Astrocyte (in vitro differentiated cells and primary cell): ENCODE results near the gene LRRC3. TPM values are rescaled to one million over a fixed set of nuclear protein-coding genes. Genes with fewer than 3 reads are reported as not detected.

Source experiments
- DNase-seq: peaks from one replicate; pipeline ENCODE4 v3.0.0-alpha.2; 2010; ENCODE audit warnings: low read depth
- FAIRE-seq: peaks from 2 replicates; lab custom pipeline; 2011; peaks lifted over from hg19 to GRCh38; lab: Jason Lieb, UNC
- H2AFZ ChIP-seq: 2 replicates; pipeline ENCODE4 v1.6.0; 2012; ENCODE audit warnings: low read depth, low read length, inconsistent platforms
- H3K27ac ChIP-seq: 2 replicates; pipeline ENCODE4 v1.5.1; 2011; ENCODE audit warnings: low read depth, low read length, inconsistent platforms
- H3K27me3 ChIP-seq: 2 replicates; pipeline ENCODE4 v1.6.0; 2011; ENCODE audit warnings: low read length, inconsistent platforms; ENCODE audit not compliant: insufficient read depth
- H3K36me3 ChIP-seq: 2 replicates; pipeline ENCODE4 v1.5.1; 2011; ENCODE audit warnings: low read length, inconsistent platforms; ENCODE audit not compliant: insufficient read depth
- H3K4me1 ChIP-seq: 2 replicates; pipeline ENCODE4 v1.5.1; 2011; ENCODE audit warnings: low read length, inconsistent platforms; ENCODE audit not compliant: insufficient read depth
- H3K4me2 ChIP-seq: 2 replicates; pipeline ENCODE4 v1.6.0; 2012; ENCODE audit warnings: low read length, inconsistent platforms
- H3K4me3 ChIP-seq: 2 replicates; pipeline ENCODE4 v1.5.1; 2011; ENCODE audit warnings: low read depth, mild to moderate bottlenecking, low read length, inconsistent platforms; ENCODE audit not compliant: insufficient read depth
- H3K79me2 ChIP-seq: 2 replicates; pipeline ENCODE4 v1.6.0; 2012; ENCODE audit warnings: mild to moderate bottlenecking, low read length, inconsistent platforms; ENCODE audit not compliant: insufficient read depth
- H3K9ac ChIP-seq: 2 replicates; pipeline ENCODE4 v1.6.0; 2012; ENCODE audit warnings: mild to moderate bottlenecking, low read length, inconsistent platforms
- H3K9me3 ChIP-seq: 2 replicates; pipeline ENCODE4 v1.5.1; 2012; ENCODE audit warnings: low read depth, mild to moderate bottlenecking, low read length, inconsistent platforms; ENCODE audit not compliant: insufficient read depth
- H4K20me1 ChIP-seq: 2 replicates; pipeline ENCODE4 v1.6.0; 2012; ENCODE audit warnings: low read length, inconsistent platforms; ENCODE audit not compliant: insufficient read depth
- H3K27ac Mint-ChIP-seq: one replicate; pipeline ENCODE4 v1.8.0; 2021; ENCODE audit warnings: mild to moderate bottlenecking, mixed read lengths; ENCODE audit not compliant: unreplicated experiment
- H3K27me3 Mint-ChIP-seq: one replicate; pipeline ENCODE4 v1.8.0; 2021; ENCODE audit warnings: low read depth, mixed read lengths; ENCODE audit not compliant: unreplicated experiment
- H3K36me3 Mint-ChIP-seq: one replicate; pipeline ENCODE4 v1.8.0; 2021; ENCODE audit warnings: low read depth, mixed read lengths; ENCODE audit not compliant: unreplicated experiment
- H3K4me1 Mint-ChIP-seq: one replicate; pipeline ENCODE4 v1.8.0; 2021; ENCODE audit warnings: low read depth, mixed read lengths; ENCODE audit not compliant: unreplicated experiment
- H3K4me3 Mint-ChIP-seq: one replicate; pipeline ENCODE4 v1.8.0; 2021; ENCODE audit warnings: mild to moderate bottlenecking, moderate library complexity, mixed read lengths; ENCODE audit not compliant: unreplicated experiment
- H3K9me3 Mint-ChIP-seq: one replicate; pipeline ENCODE4 v1.8.0; 2021; ENCODE audit warnings: mild to moderate bottlenecking, mixed read lengths; ENCODE audit not compliant: unreplicated experiment
- EZH2 ChIP-seq: IDR thresholded peaks from 2 replicates; pipeline ENCODE4 v1.6.1; 2012; ENCODE audit warnings: mild to moderate bottlenecking, low read length, inconsistent platforms; ENCODE audit not compliant: insufficient read depth
- total RNA-seq: library from RNA; stranded (reverse); gene quantifications from 2 replicates; pipeline ENCODE4 v1.2.1, GENCODE V29; 2021
- TF ChIP-seq, protein P1 (sequence below): IDR thresholded peaks from 2 replicates; pipeline ENCODE4 v1.5.1; 2011; ENCODE audit warnings: low read depth, mild to moderate bottlenecking, inconsistent platforms, low read length, moderate library complexity; ENCODE audit not compliant: insufficient read depth

The LRRC3 gene
- total RNA-seq, 1 donor from 2014 or later: 5.2 TPM

DNA sequence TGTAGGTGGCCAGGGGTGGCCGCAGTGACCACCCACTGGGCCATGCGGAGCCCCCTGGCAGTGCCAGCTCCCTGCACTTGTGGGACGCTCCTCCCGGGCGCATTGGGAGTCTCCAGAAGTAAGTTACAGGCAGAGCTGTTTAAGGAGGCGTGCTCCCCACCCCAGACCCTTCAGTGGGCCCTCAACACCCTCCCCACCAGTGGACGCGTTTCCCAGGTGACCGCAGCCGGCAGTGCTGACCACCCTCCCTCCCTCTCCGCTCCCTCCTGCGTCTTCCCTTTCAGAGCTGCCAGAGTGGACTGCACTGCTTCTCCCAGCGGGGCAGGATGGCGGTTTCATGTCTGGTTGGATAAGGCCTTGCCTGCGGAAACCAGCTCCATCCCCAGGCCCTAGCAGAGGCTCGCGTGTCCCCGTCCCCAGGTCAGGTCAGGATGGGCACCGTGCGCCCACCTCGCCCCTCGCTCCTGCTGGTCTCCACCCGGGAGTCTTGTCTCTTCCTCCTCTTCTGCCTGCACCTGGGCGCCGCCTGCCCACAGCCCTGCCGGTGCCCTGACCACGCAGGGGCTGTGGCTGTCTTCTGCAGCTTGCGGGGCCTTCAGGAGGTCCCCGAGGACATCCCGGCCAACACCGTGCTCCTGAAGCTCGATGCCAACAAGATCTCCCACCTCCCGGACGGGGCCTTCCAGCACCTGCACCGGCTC is 1.1 kb downstream of the LRRC3 start:
- H3K4me3 Mint-ChIP-seq: peak overlapping the region; percentile 83
- H3K9ac ChIP-seq: no peak overlapping the region

DNA sequence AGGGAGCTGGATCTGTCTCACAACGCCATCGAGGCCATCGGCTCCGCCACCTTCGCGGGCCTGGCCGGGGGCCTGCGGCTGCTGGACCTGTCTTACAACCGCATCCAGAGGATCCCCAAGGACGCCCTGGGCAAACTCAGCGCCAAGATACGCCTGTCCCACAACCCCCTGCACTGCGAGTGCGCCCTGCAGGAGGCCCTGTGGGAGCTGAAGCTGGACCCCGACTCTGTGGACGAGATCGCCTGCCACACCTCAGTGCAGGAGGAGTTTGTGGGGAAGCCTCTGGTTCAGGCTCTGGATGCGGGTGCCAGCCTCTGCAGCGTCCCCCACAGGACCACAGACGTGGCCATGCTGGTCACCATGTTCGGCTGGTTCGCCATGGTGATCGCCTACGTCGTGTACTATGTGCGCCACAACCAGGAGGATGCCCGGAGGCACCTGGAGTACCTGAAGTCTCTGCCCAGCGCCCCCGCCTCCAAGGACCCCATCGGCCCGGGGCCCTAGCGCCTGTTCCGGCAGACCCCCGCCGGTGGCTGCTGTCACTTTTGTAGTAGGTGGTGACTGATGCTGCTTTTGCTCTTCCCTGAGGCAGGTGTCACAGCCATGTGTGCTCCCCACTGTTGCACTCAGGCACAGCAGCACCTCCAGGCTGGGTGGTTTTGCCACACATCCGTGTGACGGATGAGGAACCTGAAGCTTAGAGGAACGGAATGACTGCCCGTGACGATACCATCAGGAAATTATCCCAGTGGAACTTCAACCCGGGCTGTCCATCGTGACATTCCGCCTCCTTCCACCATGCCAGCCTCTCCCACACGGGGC is 1.8 kb downstream of the LRRC3 start:
- DNase-seq: no peak
- Histone ChIP-seq H3K9ac (no peak overlapping the region), H3K79me2 (no peaks in the 10 kb centered on the region), H3K27ac (no peak overlapping the region), H3K4me3 (no peak overlapping the region), H3K4me1 (no peaks in the 10 kb centered on the region), H3K9me3 (no peaks in the 10 kb centered on the region), H3K36me3 (no peaks in the 10 kb centered on the region), H3K27me3 (no peaks in the 10 kb centered on the region), H4K20me1 (no peaks in the 10 kb centered on the region), H2AFZ (no peak overlapping the region), H3K4me2 (no peak overlapping the region)
- Mint-ChIP-seq H3K27me3 (peaks cover 8% of the 10 kb centered on the region), H3K9me3 (peaks cover 5% of the 10 kb centered on the region), H3K4me1 (no peaks in the 10 kb centered on the region), H3K4me3 (peak overlapping the region; percentile 76), H3K36me3 (no peaks in the 10 kb centered on the region), H3K27ac (no peak overlapping the region)
- no peak for FAIRE-seq
- TF ChIP-seq, protein P1, sequence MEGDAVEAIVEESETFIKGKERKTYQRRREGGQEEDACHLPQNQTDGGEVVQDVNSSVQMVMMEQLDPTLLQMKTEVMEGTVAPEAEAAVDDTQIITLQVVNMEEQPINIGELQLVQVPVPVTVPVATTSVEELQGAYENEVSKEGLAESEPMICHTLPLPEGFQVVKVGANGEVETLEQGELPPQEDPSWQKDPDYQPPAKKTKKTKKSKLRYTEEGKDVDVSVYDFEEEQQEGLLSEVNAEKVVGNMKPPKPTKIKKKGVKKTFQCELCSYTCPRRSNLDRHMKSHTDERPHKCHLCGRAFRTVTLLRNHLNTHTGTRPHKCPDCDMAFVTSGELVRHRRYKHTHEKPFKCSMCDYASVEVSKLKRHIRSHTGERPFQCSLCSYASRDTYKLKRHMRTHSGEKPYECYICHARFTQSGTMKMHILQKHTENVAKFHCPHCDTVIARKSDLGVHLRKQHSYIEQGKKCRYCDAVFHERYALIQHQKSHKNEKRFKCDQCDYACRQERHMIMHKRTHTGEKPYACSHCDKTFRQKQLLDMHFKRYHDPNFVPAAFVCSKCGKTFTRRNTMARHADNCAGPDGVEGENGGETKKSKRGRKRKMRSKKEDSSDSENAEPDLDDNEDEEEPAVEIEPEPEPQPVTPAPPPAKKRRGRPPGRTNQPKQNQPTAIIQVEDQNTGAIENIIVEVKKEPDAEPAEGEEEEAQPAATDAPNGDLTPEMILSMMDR: no peak
- no peak for TF ChIP-seq EZH2

More for the DNA sequence above, 1.1 kb downstream of the LRRC3 start:
- H3K27me3 ChIP-seq: peaks cover 2% of the 10 kb centered on the region
- peak overlapping the region; percentile 77 for H2AFZ ChIP-seq
- FAIRE-seq: no peak
- no peak overlapping the region for H3K4me3 ChIP-seq
- no peaks in the 10 kb centered on the region for H3K4me1 Mint-ChIP-seq
- no peaks in the 10 kb centered on the region for H3K36me3 Mint-ChIP-seq
- H3K9me3 ChIP-seq: no peaks in the 10 kb centered on the region
- H3K4me2 ChIP-seq: peak overlapping the region; percentile 85
- peaks cover 4% of the 10 kb centered on the region for H3K9me3 Mint-ChIP-seq
- H3K27me3 Mint-ChIP-seq: peaks cover 15% of the 10 kb centered on the region
- no peaks in the 10 kb centered on the region for H3K79me2 ChIP-seq
- H3K27ac ChIP-seq: no peak overlapping the region
- H3K4me1 ChIP-seq: no peaks in the 10 kb centered on the region
- TF ChIP-seq, protein P1: no peak
- no peak overlapping the region for H3K27ac Mint-ChIP-seq
- no peaks in the 10 kb centered on the region for H3K36me3 ChIP-seq
- no peak for DNase-seq
- H4K20me1 ChIP-seq: no peaks in the 10 kb centered on the region
